HG03565 (cell line): Measurements from ENCODE around the gene EOMES.
A peak's percentile ranks its signal among the peaks of the same experiment; 100 is the strongest.

ENCODE experiments used
- ATAC-seq: cut with Tn5 transposase; IDR thresholded peaks from one replicate; pipeline ENCODE4 v1.9.1; 2021; ENCODE audit warnings: mild to moderate bottlenecking, moderate library complexity; ENCODE audit not compliant: unreplicated experiment

Gene EOMES

DNA sequence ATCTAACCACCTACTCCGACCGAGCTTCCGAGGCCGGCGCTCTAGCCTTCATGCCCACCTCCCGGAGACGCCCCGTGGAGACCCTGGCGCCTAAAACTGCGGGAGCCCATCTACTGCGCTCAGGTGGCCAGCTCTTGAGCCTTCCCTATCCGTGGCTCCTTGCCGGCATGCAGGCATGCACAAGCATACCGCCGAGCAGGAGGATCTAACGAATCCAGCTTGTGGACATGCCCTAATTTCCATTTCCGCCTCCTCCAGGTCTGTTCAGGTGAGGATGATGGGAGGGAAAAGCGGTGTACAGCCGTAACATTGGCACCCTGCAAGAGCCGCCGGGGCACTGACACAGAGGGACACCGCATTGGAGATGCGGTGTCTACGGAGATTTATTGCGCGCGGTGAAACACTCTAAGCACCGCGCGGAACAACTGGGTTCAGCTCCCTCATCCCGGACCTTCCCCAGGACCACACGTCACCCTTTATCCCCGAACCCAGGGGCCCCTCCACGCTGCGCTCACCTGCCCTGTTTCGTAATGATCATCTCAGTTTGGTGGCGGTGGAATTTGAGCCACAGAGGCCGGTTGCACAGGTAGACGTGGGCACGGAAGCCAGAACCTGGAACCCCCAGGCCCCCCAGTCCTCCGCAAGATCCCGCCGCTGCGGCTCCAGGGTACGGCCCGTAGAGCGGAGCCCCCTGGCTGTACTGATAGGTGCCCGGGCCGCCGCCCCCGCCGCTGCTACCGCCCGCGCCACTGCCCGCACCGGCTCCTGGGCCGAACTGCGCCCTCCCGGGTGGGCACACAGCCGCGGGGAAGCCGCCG, 1.0 kb downstream of the EOMES start:
- ATAC-seq = no peak

DNA sequence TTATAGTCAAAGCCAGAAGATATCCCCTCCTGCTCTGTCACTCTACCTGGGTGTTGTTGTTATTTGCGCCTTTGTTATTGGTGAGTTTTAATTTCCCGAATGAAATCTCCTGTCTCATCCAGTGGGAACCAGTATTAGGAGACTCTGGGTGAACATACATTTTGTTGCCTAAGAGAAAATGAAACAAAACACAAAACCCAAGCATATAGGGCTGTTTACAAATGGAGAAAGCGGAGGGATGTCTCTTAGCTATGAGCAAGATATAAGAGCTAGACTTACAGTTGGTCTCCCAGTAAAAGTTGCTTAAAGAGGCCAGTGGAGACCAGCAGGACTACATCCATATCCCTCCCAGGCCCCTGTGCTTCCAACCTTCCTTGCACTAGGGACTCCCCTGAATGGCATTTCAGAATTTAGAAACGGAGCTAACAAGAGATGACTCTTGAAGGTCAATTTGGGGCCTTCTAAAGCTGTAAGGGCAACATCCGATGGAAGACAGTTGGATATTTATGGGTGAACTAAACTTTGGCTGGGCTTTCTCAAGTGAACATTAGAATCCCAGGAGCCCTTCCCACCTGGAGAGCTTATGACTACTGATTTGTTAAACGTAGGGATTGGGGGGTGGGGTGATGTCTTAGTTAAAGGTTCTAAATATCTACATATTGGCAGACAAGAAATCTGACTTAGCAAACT, 2.7 kb downstream of the EOMES start:
- no peak for ATAC-seq

DNA sequence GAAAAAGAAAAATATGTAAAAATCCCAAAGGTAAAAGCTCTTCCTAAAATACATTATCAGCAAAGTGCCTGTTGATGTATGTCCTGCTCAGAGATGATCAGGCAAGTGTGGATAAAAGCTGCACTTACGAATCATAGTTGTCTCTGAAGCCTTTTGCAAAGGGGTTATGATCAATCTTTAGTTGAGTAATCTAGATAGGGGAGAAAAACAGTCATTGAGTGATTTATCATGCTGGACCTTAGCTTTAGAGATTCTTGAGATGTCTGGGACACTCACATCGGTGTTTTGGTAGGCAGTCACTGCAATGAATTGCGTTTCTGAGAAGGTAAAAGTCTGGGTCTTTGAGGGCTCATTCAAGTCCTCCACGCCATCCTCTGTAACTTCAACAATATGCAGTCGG, 3.7 kb downstream of the EOMES start:
- ATAC-seq = no peak

DNA sequence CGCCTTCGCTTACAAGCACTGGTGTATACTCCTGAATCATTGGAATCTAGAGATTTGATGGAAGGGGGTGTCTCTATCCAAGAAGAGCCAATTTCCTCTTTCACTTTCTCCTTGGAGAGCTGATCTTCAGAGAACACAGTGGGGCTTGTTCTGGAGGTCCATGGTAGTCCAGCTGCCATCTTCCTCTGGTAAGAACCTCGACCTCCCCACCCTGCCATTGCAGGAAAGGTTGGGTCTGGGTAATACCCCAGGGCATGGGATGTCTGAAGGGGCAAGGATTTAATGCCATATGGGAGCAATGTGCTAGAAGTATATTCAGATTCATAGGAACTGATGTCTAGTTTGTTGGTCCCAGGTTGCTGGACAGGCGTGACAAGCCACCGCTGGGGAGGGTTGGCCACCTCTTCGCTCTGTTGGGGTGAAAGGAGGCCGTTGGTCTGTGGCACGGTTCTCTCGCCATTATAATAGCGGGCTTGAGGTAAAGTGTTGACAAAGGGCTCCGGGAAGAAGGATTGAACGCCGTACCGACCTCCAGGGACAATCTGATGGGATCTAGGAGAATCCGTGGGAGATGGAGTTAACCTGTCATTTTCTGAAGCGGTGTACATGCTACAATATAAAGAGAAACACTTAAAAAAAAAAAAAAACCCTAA, 4.8 kb downstream of the EOMES start:
- ATAC-seq = no peak

DNA sequence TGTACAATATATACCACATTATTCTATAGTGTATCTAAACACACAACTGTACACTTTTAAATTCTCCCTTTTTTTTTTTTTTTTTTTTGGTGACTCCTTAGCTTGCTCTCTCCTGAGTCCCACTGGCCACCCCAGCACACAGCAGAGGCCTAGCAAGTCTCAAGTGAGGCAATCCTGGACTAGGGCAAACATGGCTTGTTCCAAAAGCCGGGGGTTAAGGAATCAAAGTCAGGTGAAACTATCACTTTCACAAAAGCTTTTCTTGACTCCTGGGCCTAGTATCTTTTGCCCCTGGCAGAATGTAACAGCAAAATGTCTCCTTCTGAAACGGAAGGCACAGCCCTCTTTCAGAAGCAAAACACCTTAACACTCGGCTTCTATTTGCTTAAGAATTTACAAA, 5.8 kb downstream of the EOMES start:
- ATAC-seq = no peak

DNA sequence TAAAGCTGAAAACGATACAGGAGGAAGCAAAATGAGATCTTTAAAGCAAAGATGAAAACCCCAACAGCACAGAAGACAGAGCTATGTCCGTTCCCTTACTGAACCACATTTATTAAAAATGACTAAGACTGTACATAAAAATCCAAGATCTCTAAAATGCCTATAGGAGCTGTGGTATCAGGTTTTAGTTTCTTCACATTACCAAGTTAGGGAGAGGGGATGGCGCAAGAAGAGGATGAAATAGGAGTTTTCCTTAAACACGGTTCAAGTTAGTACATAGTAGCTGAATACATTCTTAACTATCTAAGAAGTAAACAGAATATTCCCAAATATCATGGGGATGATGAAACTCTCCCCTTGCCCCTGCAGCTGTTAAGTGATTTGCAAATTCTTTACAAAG, 6.3 kb downstream of the EOMES start:
- ATAC-seq = no peak

DNA sequence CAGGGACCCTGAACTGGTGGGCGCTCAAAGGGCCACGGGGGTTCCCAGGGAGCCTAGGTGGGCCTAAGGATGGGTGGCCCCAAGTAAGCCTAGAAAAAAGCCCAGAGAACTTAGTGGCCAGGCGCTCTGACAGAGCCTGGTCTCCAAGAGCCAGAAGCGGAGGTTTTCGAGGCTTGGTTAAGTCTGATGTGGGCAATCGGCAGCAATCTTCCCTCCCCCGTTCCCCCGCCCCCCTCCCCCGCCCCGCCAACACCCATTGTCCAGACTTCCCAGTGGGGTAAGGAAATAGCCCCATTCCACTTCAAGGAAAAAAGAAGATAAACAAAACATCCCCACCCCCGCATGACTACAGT, 6.7 kb downstream of the EOMES start:
- no peak for ATAC-seq

DNA sequence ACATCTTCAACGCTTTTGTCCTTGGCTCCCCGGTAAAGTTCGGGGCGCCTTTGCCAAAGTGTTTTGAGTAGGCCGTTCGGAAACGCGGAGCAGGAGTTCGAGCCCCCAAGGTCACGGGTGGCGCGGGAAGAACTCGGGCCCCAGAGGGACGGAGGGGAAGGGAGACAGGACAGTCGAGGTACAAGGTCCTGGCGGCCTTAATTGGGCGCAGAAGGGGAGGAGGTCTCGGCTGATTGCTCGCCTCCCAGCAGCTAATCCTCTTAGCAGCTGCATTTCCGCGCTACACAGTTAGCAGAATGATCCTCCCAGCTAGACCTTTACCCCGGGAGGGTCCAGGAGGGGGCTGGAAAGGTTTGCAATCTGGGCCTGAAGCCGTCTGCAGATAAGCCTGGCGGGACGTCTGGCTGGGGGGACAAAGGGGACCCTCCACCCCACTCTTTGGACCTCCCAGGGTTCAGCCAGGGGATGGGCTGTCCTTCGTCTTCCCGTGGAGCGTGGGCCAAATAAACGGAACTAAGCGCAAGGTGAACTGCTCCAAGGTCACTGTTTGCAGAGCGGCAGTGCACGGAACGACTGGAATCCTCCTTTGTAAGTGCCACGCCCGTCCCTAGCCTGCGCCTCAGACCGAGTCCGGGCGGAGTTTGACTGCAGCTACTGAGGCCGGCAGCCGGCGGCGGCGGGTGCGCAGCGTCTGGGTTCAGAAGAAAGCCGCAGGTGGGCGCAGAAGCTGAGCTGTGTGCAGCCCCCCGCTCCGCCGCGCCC, 7.2 kb downstream of the EOMES start:
- no peak for ATAC-seq

DNA sequence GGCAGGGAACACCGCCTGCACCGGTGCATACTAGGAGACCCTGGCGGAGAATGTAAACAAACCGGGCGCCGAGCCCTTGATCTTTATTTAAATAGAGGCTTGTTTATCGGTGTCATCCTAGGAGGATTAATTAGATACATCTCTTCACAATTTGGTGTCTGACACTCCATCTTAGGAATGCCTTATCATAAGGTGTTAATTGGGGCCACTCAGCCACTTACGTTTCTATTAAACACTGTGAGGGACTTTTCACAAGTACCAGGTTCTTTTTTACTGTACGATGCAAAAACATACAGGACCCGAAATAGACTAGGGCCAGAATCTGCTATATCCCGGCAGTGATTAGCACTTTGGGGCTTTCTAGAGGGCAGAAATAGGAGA, 8.0 kb downstream of the EOMES start:
- ATAC-seq = no peak

DNA sequence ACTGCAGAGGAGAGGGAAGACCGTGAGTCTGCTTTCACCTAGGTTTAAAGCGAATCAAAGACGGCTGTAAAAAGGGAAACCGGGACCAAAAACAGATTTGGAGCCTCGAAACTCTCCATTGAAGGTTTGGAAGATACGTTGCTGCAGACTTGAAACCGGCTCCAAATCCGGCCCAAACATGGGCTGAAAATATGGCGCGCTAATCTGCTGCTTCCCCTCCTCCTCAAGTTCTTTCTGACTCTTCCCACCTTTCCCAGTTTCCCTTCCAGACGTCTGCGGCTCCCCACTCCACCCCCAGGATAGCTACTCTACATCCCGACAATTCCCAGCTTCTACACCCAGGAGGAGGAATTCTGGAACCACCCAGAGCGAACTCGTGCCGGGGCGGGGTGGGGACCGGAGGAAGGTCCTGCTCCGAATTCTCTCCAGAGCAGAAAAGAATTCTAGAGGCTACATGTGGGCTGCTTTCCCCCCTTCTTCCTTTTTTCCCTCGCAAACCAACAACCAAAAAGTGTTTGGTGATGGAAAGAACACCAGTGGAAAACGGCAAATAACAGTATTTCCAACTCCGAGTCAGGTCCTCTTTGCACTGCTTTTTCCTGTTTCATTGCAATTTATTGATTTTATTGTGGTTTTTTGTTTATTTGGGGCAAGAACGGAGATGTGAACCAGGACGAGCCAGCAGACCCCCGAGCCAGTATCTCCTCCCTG, 8.5 kb downstream of the EOMES start:
- ATAC-seq = no peak

DNA sequence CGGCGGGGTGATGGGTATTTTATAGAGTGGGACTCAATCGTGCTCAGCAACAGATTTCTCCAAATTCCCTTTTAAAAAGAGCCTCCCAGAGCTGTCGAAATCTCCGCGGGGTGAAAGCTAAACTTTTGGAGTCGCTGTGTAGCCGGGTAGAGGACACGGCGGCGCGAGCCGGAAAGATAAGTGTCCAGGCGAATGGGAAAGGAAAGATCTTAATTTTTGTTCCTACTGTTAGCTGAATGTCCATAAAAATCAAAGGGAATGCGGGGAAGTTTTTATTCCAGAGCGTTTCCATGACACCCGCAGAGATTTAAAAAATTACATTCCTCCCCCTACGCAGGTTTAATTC, 9.1 kb downstream of the EOMES start:
- no peak for ATAC-seq

DNA sequence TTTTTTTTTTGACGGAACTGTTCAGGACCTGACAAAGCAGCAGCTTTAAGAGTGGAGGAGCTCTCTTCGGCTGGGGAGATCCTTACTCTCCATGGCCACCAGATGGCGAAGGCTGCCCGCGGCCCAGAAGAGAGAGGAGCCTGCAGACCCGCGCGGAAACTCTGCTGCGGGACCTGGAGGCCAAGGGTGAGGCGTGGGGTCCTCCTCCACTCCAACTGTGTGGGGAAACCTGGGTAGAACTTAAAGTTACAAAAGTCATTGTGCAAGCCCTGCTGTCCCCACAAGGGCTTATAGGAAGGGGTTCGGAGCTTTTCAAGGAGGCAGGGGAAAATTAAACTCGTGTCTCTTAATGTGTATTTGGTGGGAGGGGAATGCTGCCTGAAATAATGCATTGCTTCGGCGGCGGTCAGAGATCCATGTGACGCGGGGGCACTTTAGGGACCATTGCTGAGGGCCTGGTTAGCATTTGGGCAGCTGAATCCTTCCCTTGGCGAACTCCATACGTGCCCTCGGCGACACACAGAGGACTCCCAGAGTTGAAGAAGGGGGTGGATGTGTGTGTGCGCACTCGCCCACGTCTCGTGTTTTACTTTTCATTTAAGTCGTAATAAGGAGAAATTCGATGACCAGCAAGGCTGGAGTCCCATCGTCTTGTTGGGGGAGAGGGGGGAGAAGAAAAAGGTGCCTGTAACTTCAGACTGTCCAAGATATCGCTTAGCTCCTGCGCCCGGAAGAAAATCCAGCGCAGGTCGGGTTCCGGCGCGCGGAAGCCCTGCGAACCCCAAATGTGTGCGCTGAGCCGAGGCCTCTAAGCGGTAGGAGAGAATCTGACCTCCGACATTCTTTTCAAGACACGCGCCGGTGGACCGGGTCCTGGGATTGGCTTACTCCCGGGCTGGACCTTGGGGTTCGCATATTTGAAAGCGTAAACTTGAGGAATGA, 9.7 kb downstream of the EOMES start:
- ATAC-seq = peak; percentile 90

DNA sequence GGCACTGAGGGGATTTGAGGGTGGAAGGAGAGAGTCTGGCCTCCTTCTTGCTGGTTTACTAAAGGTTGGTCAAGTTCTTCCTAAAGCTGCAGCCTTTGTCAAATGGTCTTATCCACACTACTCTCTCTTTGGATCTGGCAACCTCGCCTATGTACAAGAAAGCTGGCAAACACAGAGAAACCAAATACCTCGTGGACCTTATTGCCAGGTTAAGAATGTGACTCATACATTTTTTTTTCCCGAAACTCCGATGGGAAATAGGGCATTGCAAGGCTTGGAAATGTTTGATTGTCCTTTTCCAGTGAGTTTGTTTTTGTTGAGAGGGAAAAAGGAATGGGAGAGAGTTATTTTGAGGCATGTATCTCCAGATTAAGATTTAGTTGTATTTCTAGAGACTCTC, 13.9 kb downstream of the EOMES start:
- ATAC-seq = no peak

DNA sequence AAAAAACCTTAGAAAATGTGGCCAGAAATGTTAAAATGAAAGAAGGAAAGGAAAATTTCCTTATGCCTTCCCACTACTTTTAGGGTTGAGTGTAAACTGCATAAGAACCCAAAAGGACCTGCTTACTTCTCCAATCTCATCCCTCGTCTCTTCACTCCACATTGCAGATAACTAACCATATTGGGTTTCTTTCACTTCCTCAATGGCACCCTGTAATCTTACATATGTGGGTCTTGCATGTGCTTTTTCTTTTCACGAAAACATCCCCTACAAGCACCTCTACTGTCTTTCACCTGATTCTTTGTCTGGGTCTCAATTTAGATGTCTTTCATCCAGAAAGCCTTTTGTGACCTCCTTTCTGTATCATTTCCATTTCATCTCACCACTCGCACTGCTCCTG, 23.1 kb downstream of the EOMES start:
- ATAC-seq = peak; percentile 59

DNA sequence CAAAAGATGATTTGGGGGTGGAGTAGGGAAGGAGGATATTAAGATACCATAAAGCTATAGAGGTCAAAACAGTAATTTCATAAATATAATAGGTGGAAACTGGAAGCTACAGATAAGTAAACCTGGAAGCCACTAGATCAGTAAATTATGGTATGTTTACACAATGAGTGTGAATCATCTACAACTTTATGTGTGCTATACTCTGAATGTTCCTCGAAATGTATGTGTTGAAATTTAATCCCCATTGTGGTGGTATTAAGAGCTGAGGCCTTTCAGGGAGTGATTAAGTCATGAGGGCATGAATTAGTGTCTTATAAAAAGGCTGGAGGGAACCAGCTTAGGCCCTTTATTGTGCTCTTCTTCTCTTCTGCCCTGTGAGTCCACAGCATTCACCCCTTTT, 25.2 kb downstream of the EOMES start:
- no peak for ATAC-seq

DNA sequence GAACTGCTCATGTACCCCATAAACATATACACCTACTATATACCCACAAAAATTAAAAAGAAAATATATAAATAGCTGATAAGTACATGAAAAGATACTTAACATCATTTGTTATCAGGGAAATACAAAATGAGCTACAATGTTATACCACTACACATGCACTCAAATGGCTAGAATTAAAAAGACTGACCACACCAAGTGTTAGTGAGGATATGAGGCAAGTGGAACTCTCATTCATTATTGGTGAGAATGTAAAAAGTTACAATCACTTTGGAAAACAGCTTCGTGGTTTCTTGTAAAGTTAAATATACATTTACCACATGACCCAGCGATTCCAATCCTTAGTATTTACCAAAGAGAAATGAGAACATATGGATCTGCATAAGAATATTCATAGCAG, 26.5 kb downstream of the EOMES start:
- no peak for ATAC-seq

DNA sequence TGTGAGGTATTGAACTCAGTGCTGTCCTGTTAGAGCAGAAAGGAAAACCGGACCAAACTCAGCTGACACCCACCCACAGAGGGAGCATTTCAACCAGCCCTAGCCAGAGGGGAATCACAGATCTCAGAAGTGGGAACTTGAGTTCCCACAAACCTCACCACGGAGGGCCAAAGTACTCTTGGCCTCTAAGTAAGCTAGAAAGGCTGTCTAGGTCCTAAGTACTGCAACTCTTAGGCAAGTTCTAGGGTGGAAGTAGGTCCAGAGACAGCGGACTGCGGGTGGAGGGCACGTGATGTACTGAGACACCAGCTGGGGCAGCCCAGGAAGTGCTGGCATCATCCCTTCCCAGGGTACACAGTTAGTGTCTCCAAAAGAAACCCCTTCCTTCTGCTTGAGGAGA, 34.1 kb downstream of the EOMES start:
- no peak for ATAC-seq

DNA sequence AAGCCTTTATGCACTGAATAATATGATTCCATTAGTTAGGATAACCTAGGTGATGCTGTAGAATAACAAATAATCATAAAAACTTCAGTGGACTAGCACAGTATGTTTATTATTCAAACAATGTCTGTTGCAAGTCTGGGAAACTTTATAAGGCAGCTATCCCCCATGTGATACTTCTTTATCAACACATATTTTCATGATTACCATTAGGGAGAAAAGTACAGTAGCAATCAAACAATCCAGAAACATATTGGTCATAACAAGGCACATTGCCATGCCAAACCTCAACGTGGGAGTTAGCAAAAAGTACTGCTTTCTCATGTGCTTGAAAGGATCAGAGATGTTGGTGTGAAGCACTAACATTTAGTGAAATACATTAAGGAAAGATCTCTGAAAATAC, 35.5 kb downstream of the EOMES start:
- ATAC-seq = no peak

DNA sequence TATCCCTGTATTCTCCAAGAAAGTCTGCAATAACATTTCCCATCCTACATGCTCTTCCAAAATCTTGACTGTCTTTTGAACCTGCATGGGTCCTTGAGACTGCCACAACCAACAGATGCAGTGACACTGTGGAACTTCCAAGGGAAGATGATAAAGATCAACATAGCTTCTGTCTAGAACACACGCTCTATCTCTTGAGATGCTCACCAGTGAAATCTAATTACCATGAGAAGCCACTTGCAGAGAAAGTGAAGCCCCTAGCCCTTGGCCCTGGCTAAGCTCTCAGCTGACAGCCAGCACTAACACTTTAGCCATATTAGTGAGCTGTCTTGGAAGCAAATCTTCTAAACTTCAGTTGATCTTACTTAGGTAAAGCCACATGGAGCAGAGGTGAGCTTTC, 36.6 kb downstream of the EOMES start:
- no peak for ATAC-seq

DNA sequence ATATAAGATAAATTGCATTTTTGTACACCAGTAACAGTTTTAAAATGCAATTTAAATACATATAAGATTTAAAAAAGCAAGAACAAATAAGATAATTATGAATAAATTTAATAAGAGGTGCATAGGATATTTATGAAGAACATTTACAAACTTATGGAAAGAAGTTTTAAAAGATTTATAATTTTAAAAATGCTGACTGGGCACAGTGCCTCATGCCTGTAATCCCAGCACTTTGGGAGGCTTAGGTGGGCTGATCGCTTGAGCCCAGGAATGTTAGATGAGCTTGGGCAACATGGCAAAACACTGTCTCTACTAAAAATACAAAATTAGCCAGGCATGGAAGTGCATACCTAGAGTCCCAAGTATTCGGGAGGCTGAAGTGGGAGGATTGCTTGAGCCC, 37.8 kb downstream of the EOMES start:
- ATAC-seq = no peak
